HFFc6 (cell line): Measurements from ENCODE around the gene OCA2. TPM values are rescaled to one million over a fixed set of nuclear protein-coding genes. Genes with fewer than 3 reads are reported as not detected.

ENCODE experiments used
- DNase-seq: peaks from one replicate; pipeline ENCODE4 v3.0.0-alpha.2; 2018
- H3K27ac Mint-ChIP-seq: 2 replicates; pipeline ENCODE4 v1.8.0; 2020; ENCODE audit warnings: mild to moderate bottlenecking, mixed read lengths
- H3K27me3 Mint-ChIP-seq: 2 replicates; pipeline ENCODE4 v1.8.0; 2021; ENCODE audit warnings: mild to moderate bottlenecking, moderate library complexity, mixed read lengths; ENCODE audit not compliant: insufficient read depth
- H3K36me3 Mint-ChIP-seq: 2 replicates; pipeline ENCODE4 v1.8.0; 2021; ENCODE audit warnings: low read depth, mixed read lengths
- H3K4me1 Mint-ChIP-seq: 2 replicates; pipeline ENCODE4 v1.8.0; 2020; ENCODE audit warnings: low read depth, mixed read lengths
- H3K4me3 Mint-ChIP-seq: 2 replicates; pipeline ENCODE4 v1.8.0; 2020; ENCODE audit warnings: mild to moderate bottlenecking, moderate library complexity, mixed read lengths
- H3K9me3 Mint-ChIP-seq: 2 replicates; pipeline ENCODE4 v1.8.0; 2020; ENCODE audit warnings: mild to moderate bottlenecking, mixed read lengths
- total RNA-seq, 6 experiments: library from RNA; stranded (reverse); fragmentation: NEBNext Ultra II Directional; extraction: Animal tissue kit (Norgen Biotek cat#: 25700); gene quantifications; 2 replicates in 1 of 6; 3 replicates in 5 of 6; pipeline ENCODE4 v1.2.3, GENCODE V29; 2021
- TF ChIP-seq, protein P1 (sequence below): fragments of 200-600 bp; sonication (generic); IDR thresholded peaks from 2 replicates; pipeline ENCODE4 v1.5.0; 2021; ENCODE audit warnings: antibody characterized with exemption, mild to moderate bottlenecking

Gene OCA2
- total RNA-seq, 6 experiments from 2014 or later: not detected

DNA sequence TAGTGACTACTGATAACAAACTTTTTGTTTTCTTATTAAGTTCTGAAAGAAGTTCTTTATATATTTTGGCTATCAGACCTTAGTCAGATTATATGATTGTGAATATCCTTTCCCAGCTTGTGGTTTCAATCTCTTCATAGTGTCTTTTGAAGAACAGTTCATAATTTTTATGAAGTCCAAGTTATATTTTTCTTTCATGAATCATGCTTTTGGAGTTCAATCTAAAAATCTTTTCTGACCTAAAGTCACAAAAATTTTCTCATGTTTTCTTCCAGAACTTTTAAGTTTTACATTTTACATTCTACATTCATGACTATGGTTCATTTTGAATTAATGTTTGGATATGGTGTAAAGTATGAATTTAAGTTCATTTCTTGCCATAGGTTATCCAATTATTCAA lies 34.2 kb upstream of the OCA2 start:
- Mint-ChIP-seq H3K4me3 (peak overlapping the region; percentile 53), H3K27ac (peak overlapping the region; percentile 83), H3K4me1 (peaks cover 31% of the 10 kb centered on the region), H3K27me3 (no peaks in the 10 kb centered on the region), H3K9me3 (no peaks in the 10 kb centered on the region), H3K36me3 (peaks cover 10% of the 10 kb centered on the region)
- TF ChIP-seq, protein P1, sequence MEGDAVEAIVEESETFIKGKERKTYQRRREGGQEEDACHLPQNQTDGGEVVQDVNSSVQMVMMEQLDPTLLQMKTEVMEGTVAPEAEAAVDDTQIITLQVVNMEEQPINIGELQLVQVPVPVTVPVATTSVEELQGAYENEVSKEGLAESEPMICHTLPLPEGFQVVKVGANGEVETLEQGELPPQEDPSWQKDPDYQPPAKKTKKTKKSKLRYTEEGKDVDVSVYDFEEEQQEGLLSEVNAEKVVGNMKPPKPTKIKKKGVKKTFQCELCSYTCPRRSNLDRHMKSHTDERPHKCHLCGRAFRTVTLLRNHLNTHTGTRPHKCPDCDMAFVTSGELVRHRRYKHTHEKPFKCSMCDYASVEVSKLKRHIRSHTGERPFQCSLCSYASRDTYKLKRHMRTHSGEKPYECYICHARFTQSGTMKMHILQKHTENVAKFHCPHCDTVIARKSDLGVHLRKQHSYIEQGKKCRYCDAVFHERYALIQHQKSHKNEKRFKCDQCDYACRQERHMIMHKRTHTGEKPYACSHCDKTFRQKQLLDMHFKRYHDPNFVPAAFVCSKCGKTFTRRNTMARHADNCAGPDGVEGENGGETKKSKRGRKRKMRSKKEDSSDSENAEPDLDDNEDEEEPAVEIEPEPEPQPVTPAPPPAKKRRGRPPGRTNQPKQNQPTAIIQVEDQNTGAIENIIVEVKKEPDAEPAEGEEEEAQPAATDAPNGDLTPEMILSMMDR: no peak
- DNase-seq: no peak

DNA sequence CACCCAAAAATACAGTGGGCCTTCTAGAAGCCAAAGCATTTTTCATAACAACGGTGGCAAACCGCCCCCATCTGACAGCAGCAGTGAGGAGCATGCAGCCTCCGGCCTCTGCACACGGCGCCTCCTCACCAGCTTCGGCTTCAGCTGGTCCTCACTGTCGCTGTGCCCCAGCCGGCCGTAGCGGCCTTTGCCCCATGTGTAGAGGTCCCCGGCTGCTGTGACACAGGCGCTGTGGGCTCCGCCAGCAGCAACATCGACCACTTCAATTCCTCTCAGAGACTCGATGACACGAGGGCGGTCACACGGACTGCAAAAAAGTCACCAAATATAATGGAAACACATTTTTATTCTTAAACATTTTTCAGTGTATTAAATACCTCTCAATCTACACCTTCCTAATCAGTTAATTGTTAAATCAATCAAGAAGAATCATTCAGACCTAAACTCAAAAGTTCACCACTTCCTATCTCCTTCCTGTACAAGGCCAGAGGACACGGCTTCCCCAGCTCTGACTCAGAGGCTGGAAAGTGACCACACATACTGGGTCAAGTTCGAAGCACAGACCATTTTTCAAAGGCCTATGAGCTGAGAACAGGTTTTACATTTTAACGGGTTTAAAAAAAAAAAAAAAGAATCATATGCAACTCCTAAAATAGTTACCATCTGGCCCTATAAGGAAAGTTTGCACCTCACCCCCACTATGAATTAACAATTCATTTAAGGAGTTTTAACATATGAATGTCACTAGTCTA lies 33.6 kb upstream of the OCA2 start:
- peak overlapping the region; percentile 13 for H3K4me3 Mint-ChIP-seq
- H3K4me1 Mint-ChIP-seq: peaks cover 31% of the 10 kb centered on the region
- no peaks in the 10 kb centered on the region for H3K9me3 Mint-ChIP-seq
- TF ChIP-seq, protein P1: no peak
- H3K36me3 Mint-ChIP-seq: peaks cover 10% of the 10 kb centered on the region
- no peaks in the 10 kb centered on the region for H3K27me3 Mint-ChIP-seq
- DNase-seq: peak; percentile 62
- peak overlapping the region; percentile 83 for H3K27ac Mint-ChIP-seq

DNA sequence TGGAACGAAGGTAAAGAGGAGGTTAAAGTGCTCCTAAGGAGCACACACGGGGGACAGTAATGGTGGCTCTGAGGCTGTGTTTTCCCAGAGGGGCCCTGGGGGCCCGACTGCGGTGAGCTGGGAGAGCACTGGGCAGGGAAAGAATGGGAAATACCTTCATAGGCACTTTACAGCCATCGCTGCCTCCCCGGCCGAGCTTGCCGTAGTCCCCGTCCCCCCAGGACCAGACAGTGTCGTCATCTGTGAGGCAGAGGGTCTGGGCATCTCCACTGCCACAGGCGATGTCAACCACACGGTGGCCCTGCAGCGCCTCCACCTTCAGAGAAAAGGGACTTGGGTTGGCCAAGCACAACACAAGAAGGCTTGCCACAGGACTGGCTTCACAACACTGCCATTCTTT lies 32.8 kb upstream of the OCA2 start:
- Mint-ChIP-seq H3K27ac (peak overlapping the region; percentile 83; the same call in 1 of the 2 replicates), H3K27me3 (peaks cover 2% of the 10 kb centered on the region; the same call in 1 of the 2 replicates), H3K4me3 (no peak overlapping the region), H3K9me3 (no peaks in the 10 kb centered on the region), H3K36me3 (peaks cover 10% of the 10 kb centered on the region), H3K4me1 (peaks cover 31% of the 10 kb centered on the region)
- TF ChIP-seq, protein P1: no peak
- DNase-seq: no peak

DNA sequence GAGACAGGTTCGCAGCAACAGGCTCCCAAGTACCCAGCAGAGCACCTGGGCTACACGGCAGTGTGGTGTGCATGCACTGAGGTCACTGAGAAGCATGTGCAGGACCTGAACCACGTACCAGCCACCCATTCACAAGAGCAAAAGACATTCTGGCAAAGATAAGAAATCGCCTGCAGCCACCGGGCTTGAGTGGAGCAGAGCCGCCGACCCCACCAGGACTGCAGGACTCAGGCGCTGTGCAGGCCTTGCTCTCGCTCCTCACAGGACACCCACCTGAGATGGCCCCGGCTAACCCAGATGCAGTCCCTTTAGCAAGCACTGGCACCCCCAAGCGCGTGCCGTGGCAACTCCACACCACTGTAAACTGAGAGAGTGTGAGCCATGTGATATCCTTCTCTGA lies 32.3 kb upstream of the OCA2 start:
- no peak for DNase-seq
- peaks cover 10% of the 10 kb centered on the region for H3K36me3 Mint-ChIP-seq
- H3K27me3 Mint-ChIP-seq: peaks cover 2% of the 10 kb centered on the region; the same call in 1 of the 2 replicates
- peaks cover 31% of the 10 kb centered on the region for H3K4me1 Mint-ChIP-seq
- H3K9me3 Mint-ChIP-seq: no peaks in the 10 kb centered on the region
- H3K27ac Mint-ChIP-seq: no peak overlapping the region
- H3K4me3 Mint-ChIP-seq: no peak overlapping the region
- TF ChIP-seq, protein P1: no peak

DNA sequence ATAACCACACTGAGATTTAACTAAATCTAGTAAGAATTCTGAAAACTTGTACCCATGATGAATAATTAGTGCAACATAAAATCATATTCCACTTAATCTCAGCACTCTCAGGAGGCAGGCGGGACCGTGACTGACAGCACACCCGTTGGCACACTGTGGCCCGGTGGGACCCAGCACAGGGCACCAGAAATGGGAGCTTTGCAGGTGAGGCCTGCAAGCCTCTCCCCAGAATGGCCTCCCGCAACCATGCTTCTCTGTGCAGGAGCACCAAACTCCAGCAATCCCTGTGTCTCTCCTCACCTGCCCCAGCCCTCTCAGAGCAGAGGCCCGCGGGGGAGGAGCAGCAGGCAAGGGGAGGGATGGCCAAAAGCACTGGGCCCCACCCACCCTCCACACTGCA lies 31.5 kb upstream of the OCA2 start:
- no peaks in the 10 kb centered on the region for H3K9me3 Mint-ChIP-seq
- no peak for DNase-seq
- no peak overlapping the region for H3K4me3 Mint-ChIP-seq
- H3K36me3 Mint-ChIP-seq: peaks cover 10% of the 10 kb centered on the region
- peaks cover 31% of the 10 kb centered on the region for H3K4me1 Mint-ChIP-seq
- peaks cover 2% of the 10 kb centered on the region; the same call in 1 of the 2 replicates for H3K27me3 Mint-ChIP-seq
- TF ChIP-seq, protein P1: no peak
- no peak overlapping the region for H3K27ac Mint-ChIP-seq
